ENCODE measurements around the gene MYH13.

The MYH13 gene

DNA sequence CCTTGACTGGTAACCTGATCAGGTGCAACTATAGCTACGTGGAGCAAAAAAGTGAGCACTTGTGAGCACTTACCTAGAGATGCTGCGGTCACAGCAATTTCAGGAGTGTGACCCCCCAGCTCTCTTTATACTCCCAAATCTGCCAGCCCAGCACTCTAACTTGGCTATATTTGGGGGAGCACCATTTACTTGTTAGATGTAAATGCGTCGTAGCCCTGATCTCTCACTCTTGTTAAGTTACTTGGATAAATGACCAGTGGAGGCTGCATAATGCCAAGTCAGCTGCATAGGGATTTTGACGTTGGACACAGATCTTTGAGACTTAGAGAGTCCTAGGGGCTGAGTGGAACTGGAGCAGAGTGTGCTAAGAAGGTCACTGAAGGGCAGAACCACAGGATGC is at the start of gene MYH13:
TSS of gene MYH13 (minus strand) at position 101 of the 400 bp plus-strand sequence. CDS start 8,476 bp downstream, outside the sequence.
- DNase-seq (ENCODE audit: low read depth in 2 of 2), result no peak

DNA sequence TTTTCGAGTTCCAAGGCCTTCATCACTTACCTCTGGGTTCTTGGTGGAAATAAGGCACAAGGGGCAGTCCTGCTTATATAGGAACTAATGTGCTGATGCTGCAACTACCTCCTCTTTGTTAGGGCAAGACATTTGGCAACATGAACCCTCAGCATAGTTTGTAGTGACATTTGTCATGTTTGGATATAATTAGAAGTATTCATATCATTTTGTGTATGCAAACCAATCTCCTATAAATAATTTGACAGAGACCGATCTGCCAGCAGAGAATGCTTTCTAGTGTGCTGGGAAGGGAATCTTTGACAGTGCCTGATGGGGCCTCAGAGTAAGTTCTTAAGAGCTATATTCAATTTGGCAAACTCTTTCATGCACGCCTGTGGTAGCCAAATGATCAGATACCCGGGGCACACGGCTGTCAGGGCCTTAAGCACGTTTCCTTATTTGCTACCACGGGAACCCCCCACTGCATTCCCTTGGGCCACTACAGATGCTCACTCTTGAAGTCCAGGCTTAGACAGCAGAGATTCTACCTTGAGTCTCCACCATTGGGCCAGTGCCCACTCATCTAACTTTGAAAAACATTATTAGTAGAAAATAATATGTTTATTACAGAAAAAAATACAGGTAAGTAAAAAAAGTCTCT is 49.2 kb upstream of the MYH13 start, which contains the start of gene MYH8:
TSS of gene MYH8 (minus strand) at position 51 of the 643 bp plus-strand sequence. CDS start 1,723 bp downstream, outside the sequence.
- no peak for DNase-seq (ENCODE audit: low read depth in 2 of 2)

DNA sequence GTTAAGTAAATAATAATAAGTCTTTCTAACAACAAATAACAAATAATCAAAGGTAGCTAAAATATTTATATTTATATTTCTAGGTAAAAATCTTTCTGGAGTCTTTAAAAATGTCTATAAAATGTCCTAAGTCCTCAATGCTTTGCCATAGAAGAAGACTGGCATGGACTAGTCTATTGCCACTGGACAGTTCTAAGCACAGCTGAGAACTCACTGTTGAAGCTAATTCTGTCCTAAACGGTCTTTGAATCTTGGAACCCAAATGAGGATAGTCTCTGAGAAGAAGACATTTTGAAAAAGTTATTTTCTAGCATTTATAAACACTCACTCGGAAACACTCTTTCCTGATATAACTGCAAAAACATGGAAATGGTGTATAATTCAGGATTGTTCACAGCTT is 48.4 kb upstream of the MYH13 start:
- DNase-seq (ENCODE audit: low read depth in 2 of 2), result no peak

DNA sequence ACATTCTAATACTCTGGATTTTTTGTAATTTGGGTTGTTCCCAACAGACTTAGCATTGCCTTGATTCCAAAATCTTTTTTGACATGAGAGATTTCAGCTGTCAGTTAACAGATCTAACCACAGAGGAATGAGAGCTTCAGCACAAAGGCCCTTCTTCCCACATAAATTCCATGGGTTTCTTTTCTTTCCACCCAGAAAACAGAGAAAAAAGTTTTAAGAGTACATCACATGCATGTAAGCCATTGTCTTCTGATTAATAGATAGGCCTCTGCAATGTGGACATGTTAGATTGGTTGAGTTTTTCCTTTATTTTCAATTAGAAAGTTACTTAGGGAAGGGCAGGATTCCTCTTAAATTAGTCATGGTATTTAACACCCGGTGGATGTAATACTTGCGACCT is 48.0 kb upstream of the MYH13 start:
- no peak for DNase-seq (ENCODE audit: low read depth in 2 of 2)

DNA sequence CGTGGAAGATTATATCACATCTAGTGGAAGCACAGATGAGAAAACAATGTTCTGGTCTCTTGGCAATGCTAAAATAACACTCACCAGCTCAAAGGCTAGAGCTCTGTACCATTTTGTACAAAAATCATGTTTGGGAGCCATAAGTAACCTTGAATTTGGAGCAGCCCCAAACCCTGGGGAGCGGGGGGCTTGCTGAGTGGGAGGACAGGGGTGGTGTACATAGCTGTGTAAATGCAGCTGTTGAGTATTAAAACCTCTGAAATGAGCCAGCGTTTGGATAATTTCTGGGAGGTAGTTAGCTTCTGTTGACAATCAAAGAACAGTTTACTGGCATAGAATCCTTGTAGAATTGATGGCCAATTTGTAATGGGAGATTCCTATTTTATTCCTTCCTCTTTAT is 44.6 kb upstream of the MYH13 start:
- no peak for DNase-seq (ENCODE audit: low read depth in 2 of 2)

DNA sequence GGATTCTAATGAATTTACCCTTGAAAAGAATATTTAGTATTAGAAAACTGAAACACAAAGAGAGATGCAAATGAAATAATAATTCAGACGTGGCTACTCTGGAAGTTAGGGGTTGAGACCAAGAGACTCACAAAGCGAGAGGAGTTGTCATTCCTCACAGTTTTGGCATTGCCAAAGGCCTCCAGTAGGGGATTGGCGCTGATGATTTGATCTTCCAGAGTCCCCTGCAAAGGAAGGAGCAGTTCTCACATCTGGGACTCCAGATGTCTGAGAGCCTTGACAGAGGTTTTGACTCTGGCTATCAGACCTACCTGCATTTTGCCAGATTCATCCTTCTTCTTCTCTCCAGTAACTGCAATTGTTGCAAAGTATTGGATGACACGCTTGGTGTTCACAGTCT is 42.4 kb upstream of the MYH13 start:
- DNase-seq (ENCODE audit: low read depth in 2 of 2), result no peak

DNA sequence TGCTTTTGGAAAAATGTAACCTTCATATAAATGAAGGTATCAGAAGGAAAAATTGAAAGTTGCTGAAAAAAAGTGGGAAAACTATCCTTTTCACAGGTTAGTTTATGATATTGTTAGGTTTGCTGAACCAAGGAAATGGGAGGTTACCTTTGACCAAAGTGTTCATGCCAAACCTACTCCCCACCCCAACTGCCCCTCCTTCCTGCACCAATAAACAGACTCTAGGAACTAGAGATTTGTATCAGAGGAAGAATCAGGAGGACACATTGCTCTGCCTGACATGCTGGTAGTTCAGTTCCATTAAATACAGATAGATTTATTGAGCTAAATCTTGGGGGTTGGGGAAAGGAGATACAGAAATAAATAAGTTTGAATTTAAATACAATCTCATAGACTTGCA is 30.8 kb upstream of the MYH13 start:
- no peak for DNase-seq (ENCODE audit: low read depth in 2 of 2)

DNA sequence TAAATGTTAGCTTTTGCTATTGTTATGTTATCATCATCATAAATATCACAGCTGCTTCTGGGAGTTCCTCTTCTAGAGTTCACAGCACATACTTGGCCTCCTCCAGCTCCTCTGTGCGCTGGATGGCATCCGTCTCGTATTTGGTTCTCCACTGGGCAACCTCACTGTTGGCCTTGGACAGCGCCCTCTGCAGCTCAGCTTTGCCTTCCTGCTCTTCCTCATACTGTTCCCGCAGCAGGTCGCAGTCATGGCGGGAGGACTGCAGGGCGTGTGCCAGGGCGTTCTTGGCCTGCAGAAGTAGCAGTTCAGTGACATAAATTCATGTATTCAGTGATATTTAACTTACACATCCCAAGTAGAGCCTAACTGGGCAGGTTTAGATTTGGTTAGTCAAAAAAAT is 25.5 kb upstream of the MYH13 start:
- no peak for DNase-seq (ENCODE audit: low read depth in 2 of 2)

DNA sequence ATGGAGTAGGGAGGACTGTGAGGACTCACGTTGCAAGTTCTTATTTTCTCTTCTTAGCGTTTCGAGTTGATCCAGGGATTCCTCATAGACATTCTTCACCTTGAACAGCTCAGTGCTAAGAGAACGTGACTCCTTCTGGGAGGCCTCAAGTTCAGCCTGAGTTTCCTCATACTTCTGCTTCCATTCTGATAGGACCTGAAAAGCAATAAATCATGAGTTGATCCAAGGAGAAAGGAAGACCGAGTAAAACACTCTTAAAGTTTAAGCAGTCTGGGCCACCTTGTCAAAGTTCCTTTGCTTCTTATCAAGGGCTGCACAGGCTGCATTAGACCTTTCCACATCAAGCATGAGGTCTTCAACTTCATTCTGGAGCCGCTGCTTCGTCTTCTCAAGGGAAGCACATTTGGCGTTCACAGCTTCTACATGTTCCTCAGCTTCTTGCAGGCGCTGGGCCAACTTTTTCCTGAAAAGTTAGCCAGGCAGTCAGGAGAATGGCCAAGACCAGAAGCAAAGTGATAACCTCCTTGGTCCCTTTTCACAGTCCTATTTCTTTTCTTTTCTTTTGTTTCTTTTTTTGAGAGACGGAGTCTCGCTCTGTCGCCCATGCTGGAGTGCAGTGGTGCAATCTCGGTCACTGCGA is 23.8 kb upstream of the MYH13 start:
- DNase-seq (ENCODE audit: low read depth in 2 of 2), result no peak

DNA sequence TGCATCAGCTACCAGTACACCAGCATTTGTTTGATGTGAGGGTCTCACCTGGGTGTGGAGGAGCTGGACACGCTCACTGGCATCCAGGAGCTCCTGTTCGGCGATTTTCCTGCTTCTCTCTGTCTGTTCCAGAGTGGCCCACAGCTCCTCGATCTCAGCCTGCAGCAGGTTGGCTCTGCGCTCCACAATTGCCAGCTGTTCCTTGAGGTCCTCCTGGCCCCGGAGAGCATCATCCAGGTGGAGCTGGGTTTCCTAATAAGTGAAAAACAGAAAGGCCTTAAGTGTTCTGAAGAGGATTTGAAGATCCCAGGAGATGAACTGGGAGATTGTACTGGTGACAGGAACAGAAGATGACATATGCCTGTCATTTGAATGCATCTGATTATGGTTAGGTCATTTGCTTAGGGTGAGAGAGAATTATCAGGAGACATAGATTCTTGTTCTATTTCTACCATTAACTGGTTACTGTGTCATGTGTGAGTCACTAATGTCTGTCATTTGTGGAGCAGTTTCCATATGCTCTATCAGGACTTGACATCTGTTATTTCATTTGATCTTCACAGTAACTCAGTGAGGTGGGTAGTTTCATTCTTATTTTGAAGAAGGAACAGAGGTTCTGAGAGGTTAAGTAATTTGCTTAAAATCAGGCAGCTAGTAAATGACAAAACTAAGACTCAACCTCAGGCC is 21.5 kb upstream of the MYH13 start:
- no peak for DNase-seq (ENCODE audit: low read depth in 2 of 2)

DNA sequence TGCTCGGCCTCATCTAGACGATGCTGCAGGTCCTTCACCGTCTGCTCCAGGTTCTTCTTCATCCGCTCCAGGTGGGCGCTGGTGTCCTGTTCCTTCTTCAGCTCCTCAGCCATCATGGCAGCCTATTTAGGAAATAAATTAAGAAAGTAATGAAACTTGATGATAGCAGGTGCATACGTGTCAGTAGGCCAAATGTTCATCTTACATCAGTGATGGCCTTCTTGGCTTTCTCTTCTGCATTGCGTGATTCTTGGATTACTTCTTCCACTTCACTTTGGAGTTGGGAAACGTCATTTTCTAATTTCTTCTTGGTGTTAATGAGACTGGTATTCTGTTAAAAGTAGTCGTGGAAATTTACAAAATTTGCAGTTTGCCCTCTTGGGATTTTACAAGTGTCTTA is 20.1 kb upstream of the MYH13 start:
- no peak for DNase-seq (ENCODE audit: low read depth in 2 of 2)

DNA sequence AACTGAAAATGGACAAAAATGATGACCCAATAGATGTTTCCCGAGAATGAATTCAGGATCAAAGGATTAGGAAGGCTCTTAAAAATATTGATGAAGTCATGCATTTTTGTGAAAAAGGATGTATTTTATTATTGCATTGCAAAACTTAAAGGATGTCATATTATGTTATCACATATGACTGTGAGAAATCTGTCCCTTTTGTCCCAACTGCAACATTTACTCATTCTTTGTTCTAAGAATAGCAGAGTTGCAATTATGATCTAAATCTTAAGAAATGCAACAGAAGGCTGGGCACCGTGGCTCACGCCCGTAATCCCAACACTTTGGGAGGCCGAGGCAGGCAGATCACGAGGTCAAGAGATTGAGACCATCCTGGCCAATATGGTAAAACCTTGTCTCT is 13.1 kb upstream of the MYH13 start:
- no peak for DNase-seq (ENCODE audit: low read depth in 2 of 2)

DNA sequence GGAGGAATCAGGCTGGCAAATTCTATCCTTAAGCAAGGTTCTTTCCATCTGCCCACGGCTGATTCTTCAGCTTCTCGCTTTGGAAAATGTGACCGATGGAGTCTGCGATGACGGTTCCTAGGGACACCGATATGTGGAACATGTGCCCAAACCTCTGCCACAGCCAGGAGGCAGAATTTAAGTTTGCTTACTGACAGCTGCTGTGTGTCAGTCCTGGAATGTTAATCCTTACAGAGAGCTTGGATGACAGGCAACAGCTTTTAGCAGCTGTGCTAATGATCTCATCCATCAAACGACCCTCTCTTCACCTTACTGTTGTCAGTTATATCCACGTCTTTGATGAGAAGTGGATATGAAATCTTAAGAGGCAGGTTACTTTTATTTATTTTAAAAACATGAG is 11.4 kb upstream of the MYH13 start:
- no peak for DNase-seq (ENCODE audit: low read depth in 2 of 2)

DNA sequence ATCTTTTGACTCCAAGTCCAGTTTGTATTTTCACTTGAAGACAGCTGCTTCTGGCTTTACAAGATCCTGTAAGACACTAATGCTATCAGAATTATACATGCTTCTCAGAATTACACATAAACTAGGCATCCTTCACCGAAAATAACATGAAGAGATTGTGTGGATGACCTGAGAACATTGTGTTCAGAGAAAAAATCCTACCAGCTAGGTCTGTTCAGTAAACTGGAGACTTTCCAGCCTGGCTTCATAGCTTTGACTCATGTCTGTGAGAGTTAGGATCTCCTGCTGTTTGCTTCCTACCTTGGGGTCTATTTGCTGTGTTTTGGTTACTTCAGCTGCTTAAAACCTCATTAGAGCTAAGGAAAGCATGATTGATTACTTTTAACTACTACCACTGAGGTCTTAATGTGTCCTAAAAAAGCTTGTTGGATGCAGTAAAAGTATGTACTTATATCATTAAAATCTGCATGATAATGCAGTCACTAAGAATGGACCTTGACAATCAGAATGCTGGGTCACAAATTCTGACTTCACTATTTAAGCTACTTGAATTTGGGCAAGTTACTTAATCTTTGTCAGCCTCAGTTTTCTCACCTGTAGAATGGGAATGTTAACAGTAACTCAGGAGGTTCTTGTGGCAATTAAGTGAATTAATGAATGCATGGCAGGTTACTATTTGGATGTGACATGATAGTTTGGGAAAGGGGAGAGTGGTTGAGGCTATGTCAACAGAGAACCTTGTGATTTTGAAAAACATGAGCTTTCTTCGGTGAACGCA is 8.0 kb upstream of the MYH13 start:
- no peak for DNase-seq (ENCODE audit: low read depth in 2 of 2)

DNA sequence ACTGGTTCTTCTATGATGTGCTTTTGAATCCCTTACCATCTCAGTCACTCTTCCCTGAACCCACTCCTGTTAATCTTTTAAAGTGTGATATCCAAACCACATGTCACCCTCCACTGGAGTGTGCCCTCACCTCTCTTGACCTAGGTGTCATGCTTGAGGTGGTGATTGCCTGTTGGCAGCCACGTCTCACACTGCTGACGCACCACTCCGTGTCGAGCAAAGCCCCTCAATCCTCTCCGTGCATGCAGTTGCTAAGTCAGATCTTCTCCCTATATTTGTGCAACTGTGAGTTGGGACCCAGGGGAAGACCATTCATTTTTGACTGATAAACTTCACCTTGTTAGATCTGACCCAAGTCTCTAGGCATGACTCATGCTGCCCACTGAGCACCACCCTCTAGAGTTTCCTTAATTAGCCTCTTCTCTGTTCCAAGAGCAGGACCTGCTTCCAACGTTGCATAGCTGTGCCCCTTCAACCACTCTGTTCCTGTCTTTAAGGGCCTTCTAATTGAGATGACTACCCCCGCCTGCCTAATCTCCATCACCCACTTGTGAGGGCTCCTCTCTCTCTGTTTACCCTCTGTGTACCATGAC is 2.7 kb downstream of the MYH13 start:
- DNase-seq (ENCODE audit: low read depth in 2 of 2), result no peak

DNA sequence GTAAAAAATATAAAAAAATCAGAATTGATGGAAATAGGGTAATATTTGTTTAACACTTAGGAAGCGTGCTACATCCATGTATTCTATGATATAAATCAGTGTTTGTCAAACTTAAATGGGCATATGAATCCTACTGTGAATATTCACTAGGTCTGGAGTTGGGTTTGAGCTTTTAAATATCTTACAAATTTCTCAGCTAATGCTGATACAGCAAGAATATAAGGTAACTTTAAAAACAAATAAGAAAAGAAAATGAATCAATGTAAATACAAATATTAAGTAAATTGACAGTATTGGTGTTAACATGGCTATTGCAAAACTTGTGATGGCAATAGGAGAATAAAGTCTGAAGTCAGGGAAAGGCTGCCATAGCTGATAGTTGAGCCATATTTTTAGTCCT is 3.6 kb downstream of the MYH13 start:
- DNase-seq (ENCODE audit: low read depth in 2 of 2), result no peak

DNA sequence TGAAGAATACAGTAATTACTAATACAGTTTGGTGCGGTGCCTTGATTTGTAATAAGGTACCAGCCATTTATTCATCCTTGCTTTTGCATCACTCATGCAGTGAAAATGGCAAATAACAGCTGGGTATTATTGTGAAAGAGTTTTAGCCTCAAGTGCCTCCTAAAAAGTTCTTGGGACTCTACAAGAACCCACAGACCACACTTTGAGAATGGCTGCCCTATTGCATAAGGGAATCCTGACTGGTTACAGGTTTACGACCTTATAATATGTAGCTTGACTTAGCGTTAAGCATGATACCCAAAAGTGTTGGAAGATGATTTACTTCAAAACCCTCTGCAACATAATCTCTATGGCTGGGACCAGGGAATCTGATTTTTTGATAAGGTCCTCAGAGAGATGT is 4.2 kb downstream of the MYH13 start:
- DNase-seq (ENCODE audit: low read depth in 2 of 2), result no peak

DNA sequence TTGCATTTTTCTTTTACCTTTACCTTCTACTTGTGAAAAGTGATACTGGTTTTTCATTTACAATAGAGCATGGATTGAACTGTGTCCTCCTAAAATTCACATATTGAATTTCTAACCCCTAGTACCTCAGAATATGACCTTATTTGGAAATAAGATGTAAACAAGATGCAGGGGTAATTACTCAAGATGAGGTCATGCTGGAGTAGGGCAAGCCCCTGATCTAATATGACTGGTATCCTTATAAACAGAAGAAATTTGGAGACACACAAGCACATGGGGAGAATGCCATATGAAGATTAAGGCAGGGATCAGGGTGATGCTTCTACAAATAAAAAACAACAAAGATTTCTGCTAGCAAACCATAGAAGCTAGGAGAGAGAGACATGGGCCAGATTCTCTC is 12.2 kb downstream of the MYH13 start:
- no peak for DNase-seq (ENCODE audit: low read depth in 2 of 2)

DNA sequence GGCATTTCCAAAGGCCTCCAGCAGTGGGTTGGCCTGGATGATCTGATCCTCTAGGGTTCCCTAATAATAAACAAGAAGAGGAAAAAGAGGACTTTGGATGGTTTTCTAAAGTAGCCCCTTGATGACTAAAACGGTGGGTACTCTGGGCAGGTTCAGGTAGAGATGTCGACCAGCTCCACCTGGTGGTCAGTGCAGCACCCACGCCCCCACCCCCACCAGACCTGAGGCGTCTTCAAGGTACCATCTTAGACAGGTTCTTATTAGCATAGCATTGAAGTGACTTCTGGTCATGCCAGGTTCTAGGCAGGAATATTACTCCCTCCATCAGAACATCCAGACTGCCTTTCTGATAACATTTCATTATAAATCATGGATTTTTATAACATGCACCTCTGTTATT is 15.0 kb downstream of the MYH13 start:
- DNase-seq (ENCODE audit: low read depth in 2 of 2), result no peak

DNA sequence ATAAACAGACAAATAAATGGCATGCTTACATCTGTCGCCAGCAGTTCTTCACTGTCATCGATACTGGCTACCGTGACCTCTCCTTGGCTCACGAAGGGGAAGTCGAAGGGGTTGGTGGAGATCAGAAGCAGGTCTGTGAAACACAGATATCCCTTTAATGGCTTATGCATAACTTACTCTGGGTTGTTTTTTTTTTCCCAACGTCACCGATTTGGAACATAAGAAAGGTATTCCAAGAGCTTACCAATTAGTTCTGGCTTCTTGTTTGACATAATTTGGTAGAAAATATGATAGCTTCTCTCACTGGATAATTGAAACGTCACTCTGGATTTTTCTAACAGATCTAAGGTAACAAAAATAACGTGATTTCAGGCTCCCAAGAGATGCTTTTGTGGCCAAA is 18.2 kb downstream of the MYH13 start:
- no peak for DNase-seq (ENCODE audit: low read depth in 2 of 2)

DNA sequence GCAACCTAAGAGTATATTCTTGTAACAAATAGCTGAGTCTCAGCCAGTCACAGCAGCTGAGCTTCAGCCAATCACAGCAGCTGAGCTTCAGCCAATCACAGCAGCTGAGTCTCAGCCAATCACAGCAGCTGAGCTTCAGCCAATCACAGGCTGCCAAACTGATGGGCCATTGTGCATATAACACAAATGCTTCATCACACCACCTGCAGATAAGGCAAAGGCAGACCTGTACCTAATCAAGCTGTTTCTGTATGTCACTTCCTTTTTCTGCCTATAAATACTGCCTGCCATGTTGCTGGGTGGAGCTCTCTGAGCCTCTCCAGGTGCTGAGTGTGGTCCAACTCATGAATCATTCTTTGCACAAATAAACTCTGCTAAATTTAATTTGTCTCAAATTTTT is 19.9 kb downstream of the MYH13 start:
- no peak for DNase-seq (ENCODE audit: low read depth in 2 of 2)

DNA sequence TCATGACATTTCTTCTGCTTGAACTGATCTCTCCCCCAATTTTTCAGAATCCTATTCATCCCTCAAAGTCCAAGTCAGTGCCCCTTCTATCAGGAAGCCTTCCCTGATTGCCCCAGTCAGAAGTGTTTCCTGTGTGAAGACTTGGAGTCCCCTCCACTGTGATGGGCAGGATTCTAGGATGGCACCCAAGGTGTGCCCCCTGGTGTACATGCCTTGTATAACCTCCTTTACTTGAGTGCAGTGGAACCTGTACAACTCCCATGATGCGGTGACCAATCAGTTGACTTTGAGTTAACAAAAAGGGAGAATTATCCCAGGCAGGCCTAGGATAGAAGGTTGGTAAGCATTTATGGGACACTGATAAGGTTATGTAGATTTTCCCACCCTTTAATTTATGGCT is 23.4 kb downstream of the MYH13 start:
- DNase-seq (ENCODE audit: low read depth in 2 of 2), result no peak
